CD4-positive, alpha-beta T cell treated with Interleukin-17A for 1 hour (primary cell): Measurements from ENCODE around the gene CYP27C1.
"Not testable (repeated sequence)": the region's sequence is repeated elsewhere in the genome, so short reads cannot be mapped to it uniquely, and the experiment has no call there.

Source experiments
- DNase-seq: peaks from one replicate; pipeline ENCODE4 v3.0.0-alpha.2; 2020

The CYP27C1 gene

DNA sequence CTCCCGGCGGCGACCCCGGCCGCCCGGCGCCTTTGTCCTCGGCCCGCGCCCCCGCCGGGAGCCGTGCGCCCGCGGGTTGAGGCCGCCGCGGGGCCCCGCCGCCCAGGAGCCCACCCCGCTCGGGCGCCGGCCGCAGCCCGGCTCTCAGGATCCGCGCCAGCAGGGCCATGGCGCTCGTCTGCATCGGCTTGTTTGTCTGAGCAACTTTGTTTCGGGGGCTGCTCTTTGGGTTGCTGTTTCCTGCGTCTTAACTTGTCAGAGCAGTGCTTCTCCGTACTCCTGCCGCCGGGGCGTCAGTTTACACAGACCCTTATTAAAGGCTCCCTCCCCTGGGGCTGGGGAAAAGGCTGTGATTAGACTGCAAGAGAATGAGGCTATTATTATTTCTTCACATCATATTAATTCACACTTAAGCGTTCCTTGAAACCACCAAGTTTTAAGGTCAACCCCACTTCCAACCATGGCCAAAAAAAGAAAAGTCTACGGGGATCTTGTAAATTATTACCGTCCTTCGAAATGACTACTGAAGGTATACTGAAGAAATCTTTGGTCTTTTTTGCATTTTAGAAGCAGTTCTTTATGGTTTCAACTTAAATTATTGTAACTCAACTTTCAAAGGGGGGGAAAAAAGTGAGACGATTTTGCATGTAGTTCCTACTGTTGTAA lies at the start of gene CYP27C1:
Gene CYP27C1 (minus strand): TSS at position 198 of the 666 bp plus-strand sequence. CDS start 29 bp downstream, at position 169.
- no peak for DNase-seq

GRCh38 chr2:127261804-127262406 lies 41.8 kb upstream of the CYP27C1 start:
- DNase-seq: no peak

- DNase-seq: no peak
These were observed 39.3 kb upstream of the CYP27C1 start for GRCh38 chr2:127259355-127259754.

DNA sequence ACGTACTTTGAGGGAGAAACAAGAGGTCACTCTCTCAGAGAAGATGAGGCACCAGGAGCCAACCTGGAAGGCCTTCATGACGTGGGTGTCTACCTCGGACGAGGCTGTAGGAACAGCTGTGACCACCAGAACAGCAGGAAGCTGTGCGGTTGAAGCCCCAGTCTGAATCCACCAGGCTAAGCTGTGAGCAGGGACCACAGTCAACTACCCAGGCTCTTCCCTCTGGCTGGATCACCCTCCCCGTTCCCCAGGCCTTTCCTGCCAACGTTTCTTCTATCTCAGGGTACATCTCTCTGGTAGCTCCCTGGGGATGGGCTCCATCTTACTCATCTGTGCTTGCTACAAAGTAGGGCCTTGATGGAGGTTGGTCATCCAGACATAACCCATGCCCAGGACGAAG lies 36.8 kb upstream of the CYP27C1 start:
- DNase-seq: no peak

DNA sequence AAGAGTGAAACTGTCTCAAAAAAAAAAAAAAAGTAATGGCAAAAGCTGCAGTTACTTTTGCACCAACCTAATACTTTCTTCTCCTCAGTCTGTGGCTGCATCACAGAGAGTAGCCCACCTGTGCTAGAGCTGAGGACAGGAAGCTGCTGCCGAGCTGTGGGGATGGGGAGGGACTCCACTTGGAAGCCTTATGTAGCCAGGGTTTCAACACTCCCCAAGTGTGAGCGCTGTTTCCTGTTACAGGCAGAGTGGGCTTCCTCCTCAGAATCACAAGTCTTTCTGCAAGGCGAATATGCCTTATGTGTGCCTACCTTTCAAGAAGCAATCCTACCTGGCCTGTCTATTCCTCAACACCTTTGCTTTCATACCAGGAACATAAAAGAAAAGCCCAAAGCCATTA lies 36.3 kb upstream of the CYP27C1 start:
- no peak for DNase-seq

DNA sequence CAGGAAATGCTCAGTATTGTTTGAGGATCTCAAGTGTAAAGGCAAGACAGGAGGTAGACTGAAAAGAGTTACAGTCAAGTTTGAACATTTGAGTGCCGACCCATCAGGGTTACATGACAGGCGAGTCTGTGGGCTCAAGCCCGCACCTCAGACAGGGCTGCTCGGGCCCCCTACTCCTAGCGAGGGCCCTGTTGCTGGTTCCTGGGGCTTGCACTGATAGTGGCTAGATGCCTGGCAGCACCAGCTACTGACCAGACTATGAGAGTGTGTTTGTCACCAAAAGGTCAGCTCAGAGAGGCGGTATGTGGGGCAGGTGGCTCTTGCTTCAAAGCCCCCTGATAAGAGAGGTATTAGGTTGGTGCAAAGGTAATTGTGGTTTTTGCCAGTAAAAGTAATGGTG lies 35.6 kb upstream of the CYP27C1 start:
- no peak for DNase-seq

DNA sequence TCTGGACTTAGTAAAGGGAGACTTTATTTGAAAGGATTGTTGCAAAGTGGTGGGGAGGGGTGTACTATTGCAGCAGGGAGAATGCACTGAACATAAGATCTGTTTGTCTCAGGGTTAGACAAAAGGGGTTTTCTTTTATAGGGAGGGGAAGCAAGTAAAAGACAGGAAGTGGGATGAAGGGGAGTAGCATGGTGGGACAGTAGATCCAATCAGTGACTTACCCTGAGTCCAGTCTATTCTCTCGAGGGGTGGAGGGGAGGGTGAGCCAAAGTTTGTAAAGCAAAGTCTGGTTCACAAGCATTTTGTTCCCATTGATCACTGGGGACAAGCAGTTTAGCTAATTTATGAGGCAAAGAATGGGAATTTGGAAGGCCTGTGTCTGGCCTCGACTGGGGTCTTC lies 35.0 kb upstream of the CYP27C1 start:
- no peak for DNase-seq

- no peak for DNase-seq
These were observed 34.4 kb upstream of the CYP27C1 start for GRCh38 chr2:127254386-127254981.

- not testable (repeated sequence) for DNase-seq
These were observed 21.1 kb upstream of the CYP27C1 start for GRCh38 chr2:127241184-127241583.

DNA sequence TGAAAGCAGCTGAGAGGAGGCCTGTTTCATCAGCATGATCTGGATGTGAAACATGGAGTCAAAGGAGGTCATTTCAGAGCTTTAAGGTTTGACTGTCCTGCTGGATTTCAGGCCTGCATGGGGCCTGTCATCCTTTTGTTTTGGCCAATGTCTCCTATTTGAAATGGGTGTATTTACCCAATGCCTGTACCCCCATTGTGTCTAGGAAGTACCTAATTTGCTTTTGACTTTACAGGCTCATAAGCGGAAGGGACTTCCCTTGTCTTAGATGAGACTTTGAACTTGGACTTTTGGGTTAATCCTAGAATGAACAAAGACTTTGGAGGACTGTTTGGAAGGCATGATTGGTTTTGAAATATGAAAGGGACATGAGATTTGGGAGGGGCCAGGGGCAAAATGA lies 19.3 kb upstream of the CYP27C1 start:
- no peak for DNase-seq

DNA sequence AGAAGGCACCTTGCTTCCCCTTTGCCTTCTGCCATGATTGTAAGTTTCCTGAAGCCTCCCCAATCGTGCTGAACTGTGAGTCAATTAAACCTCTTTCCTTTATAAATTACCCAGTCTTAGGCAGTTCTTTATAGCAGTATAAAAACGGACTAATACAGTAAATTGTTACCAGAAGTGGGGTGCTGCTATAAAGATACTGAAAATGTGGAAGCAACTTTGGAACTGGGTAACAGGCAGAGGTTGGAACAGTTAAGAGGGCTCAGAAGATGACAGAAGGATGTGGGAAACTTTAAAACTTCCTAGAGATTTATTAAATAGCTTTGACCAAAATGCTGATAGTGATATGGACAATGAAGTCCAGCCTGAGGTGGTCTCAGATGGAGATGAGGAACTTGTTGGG lies 17.7 kb upstream of the CYP27C1 start:
- not testable (repeated sequence) for DNase-seq

DNA sequence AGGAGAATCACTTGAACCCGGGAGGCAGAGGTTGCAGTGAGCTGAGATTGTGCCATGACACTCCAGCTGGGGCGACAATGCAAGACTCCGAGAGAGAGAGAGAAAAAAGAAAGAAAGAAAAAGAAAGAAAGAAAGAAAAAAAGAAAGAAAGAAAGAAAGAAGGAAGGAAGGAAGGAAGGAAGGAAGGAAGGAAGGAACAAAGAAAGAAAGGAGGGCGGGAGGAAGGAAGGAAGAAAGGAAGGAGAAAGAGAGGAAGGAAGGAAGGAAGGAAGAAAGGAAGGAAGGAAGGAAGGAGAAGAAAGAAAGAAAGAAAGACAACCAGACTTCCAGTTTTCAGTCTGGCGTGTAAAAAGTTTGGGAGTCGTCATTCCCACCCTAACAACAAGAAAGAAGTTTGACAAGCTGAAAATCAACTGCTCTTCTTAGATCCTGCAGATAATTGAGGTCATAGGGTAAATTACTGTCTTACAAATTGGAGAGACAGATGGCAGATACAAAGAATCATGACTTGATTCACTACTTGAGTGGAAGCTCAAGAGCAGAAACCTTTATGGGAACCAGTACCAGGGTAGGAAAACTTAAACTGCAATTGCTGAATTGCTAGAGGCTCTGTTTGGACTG lies 15.1 kb upstream of the CYP27C1 start:
- no peak for DNase-seq

DNA sequence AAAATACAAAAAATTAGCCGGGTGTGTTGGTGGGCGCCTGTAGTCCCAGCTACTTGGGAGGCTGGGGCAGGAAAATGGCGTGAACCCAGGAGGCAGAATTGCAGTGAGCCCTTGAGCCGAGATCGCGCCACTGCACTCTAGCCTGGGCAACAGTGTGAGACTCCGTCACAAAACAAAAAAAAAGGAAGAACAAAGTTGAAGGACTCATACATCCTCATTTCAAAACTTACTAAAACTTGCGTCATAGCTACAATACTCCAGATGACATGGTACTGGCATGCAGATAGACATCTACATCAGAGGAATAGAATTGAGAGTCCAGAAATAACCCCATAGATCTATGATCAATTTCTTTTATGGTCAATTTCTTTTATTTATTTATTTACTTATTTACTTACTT lies 13.6 kb upstream of the CYP27C1 start:
- DNase-seq: no peak

DNA sequence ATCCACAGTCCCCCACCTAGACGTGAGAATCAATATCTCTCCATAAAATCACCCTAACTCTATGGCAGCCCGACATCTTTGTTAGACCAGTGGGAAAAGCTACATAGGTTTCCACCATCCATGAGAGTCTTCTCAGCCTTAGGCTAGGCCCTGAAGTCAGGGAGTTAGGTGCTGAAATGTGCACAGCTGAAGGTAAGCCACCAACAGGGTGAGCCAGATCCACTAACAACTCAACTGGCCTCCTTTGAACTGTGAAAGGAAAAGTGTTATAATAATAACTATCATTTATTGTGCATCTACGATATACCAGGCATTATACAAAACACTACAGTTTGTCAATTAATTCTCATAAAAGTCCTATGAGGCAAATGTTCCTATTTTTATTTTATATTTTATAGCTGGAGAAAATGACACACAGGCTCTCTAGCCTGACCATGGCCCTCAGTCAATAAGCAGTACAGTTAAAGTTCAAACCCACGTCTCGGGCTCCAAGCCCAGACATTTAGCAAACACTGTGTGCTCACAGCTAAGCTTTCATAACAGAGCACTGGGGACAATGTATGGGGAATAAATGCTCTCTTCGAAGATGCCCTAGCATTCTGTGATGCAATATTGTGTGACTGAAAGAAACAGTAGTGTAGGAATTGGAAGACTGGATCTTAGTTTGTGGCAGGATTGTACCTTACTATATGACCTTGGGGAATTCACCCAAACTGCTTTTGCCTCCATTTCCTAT lies 11.2 kb upstream of the CYP27C1 start:
- DNase-seq: no peak

GRCh38 chr2:127229555-127229954 lies 9.5 kb upstream of the CYP27C1 start:
- no peak for DNase-seq

DNA sequence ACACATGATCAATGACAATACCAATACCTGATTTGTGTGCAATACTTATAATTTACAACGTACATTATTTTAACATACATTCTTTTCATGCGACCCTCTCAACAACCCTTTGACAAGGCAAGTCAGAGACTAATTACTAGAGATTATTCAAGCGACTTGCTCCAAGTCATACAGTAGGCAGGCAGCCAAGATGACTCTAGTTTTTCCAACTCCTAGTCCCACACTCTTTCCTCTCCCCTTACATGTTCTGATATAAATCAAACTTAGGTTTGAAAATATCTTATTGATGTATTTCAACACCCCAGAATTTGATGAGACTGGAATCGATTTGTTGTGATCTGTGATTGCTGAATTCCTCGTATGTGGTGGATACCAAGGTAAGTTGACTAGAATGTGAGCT lies 8.0 kb upstream of the CYP27C1 start:
- DNase-seq: no peak

DNA sequence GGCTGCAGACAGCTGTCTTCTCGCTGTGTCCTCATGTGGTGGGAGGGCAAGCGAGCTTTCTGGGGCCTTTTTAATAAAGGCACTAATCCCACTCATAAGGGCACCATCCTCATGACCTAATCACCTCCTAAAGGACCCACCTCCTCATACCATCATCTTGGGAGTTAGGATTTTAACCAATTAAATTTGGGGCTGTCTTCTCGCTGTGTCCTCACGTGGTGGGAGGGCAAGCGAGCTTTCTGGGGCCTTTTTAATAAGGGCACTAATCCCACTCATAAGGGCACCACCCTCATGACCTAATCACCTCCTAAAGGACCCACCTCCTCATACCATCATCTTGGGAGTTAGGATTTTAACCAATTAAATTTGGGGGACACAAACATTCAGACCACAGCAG lies 7.2 kb upstream of the CYP27C1 start:
- DNase-seq: not testable (repeated sequence)

GRCh38 chr2:127226520-127227263 lies 6.6 kb upstream of the CYP27C1 start:
- DNase-seq: no peak

- DNase-seq: no peak
These were observed 6.0 kb upstream of the CYP27C1 start for GRCh38 chr2:127226132-127226519.

DNA sequence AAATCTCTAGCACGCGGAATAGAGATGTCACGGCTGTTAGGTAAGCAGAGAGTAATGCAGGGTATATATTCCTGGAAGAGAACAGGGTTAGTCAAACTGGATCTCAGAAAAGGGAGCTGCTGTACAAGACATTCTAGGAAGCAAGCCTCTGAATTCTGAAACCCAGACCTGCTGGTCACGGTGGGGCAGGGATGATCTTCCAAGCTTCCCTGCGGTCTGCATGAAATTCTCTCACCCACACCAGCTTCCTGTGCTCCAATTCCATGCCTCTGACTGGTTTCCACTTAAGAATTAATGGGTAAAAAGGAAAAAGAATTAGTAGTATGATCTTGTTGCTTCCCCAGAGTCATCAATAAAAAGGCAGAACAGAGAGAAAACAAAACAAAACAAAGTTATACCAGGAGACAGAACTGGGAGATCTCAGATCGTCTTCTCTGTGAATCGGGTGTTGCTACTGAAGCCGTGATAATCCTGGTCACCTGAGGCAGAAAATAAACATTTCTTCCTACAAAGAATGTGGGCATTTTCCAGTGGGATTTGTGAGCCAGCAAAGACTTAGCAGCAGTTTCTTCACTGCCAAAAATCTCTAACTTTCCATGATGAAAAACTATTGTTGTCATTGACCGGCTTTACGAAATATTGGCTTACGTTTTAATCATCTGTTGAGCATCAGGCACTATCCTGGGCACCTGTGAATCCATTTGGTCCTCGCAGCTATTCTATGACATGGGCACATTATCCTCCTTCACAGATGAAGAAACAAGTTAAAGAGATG lies 5.3 kb upstream of the CYP27C1 start:
- DNase-seq: no peak

DNA sequence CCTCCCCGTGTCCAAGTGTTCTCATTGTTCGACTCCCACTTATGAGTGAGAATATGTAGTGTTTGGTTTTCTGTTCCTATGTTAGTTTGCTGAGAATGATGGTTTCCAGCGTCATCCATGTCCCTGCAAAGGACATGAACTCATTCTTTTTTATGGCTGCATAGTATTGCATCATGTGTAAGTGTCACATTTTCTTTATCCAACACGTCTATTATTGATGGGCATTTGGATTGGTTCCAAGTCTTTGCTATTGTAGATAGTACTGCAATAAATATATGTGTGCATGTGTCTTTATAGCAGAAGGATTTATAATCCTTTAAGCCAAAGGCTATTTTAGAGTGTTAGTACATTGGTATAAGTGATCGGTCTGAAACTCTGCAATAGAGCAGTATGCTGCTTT lies 4.0 kb upstream of the CYP27C1 start:
- not testable (repeated sequence) for DNase-seq
